Parathyroid adenoma (tissue), 2 donors: ENCODE data around the gene ADAMTS3.

ENCODE experiments used
- H2AFZ ChIP-seq: fragments of 300-600 bp; sonication (generic); one replicate; pipeline ENCODE4 v1.7.0; 2017; ENCODE audit warnings: antibody characterized with exemption, mild to moderate bottlenecking
- H3K27ac ChIP-seq: fragments of 300-600 bp; sonication (generic); one replicate; pipeline ENCODE4 v1.7.0; 2017
- H3K27me3 ChIP-seq: fragments of 300-600 bp; sonication (generic); one replicate; pipeline ENCODE4 v1.7.0; 2017; ENCODE audit warnings: low read length; ENCODE audit not compliant: control insufficient read depth, insufficient read depth
- H3K36me3 ChIP-seq: fragments of 300-600 bp; sonication (generic); one replicate; pipeline ENCODE4 v1.7.0; 2017; ENCODE audit warnings: low read length; ENCODE audit not compliant: control insufficient read depth, insufficient read depth
- H3K4me1 ChIP-seq: fragments of 300-600 bp; sonication (generic); one replicate; pipeline ENCODE4 v1.7.0; 2017; ENCODE audit warnings: control low read depth
- H3K4me2 ChIP-seq: fragments of 300-600 bp; sonication (generic); one replicate; pipeline ENCODE4 v1.7.0; 2017; ENCODE audit warnings: low read length
- H3K4me3 ChIP-seq: fragments of 300-600 bp; sonication (generic); one replicate; pipeline ENCODE4 v1.7.0; 2017; ENCODE audit warnings: low read depth, low read length
- H3K79me2 ChIP-seq: fragments of 300-600 bp; sonication (generic); one replicate; pipeline ENCODE4 v1.7.0; 2017; ENCODE audit warnings: control low read depth
- H3K9ac ChIP-seq: fragments of 300-600 bp; sonication (generic); one replicate; pipeline ENCODE4 v1.7.0; 2017; ENCODE audit warnings: mild to moderate bottlenecking
- H3K9me3 ChIP-seq: fragments of 300-600 bp; sonication (generic); one replicate; pipeline ENCODE4 v1.7.0; 2017; ENCODE audit warnings: low read length; ENCODE audit not compliant: control insufficient read depth
- CTCF ChIP-seq: fragments of 300-600 bp; sonication (generic); IDR thresholded peaks from one replicate; pipeline ENCODE4 v1.7.0; 2017; ENCODE audit warnings: antibody characterized with exemption, mild to moderate bottlenecking
- donor health status: primary hyperparathyroidism.

Gene ADAMTS3

GRCh38 chr4:72274251-72274650 is 294.8 kb downstream of the ADAMTS3 start:
- no peak overlapping the region for H3K4me3 ChIP-seq
- H3K4me2 ChIP-seq: no peak overlapping the region
- no peak overlapping the region for H3K9ac ChIP-seq
- H2AFZ ChIP-seq: no peak overlapping the region
- no peak for TF ChIP-seq CTCF
- no peaks in the 10 kb centered on the region for H3K4me1 ChIP-seq
- no peaks in the 10 kb centered on the region for H3K9me3 ChIP-seq
- no peaks in the 10 kb centered on the region for H3K36me3 ChIP-seq
- no peaks in the 10 kb centered on the region for H3K79me2 ChIP-seq
- H3K27me3 ChIP-seq: no peaks in the 10 kb centered on the region
- no peak overlapping the region for H3K27ac ChIP-seq

- Histone ChIP-seq H3K9me3 (no peaks in the 10 kb centered on the region), H3K79me2 (no peaks in the 10 kb centered on the region), H3K27ac (no peak overlapping the region), H3K27me3 (no peaks in the 10 kb centered on the region), H2AFZ (no peak overlapping the region), H3K4me1 (no peaks in the 10 kb centered on the region), H3K4me3 (no peak overlapping the region), H3K9ac (no peak overlapping the region), H3K4me2 (no peak overlapping the region), H3K36me3 (no peaks in the 10 kb centered on the region)
- TF ChIP-seq CTCF: no peak
Measured at GRCh38 chr4:72255269-72255668, 313.8 kb downstream of the ADAMTS3 start.

- no peaks in the 10 kb centered on the region for H3K4me1 ChIP-seq
- no peaks in the 10 kb centered on the region for H3K9me3 ChIP-seq
- H3K27ac ChIP-seq: no peak overlapping the region
- H3K9ac ChIP-seq: no peak overlapping the region
- H3K4me2 ChIP-seq: no peak overlapping the region
- no peaks in the 10 kb centered on the region for H3K27me3 ChIP-seq
- no peaks in the 10 kb centered on the region for H3K36me3 ChIP-seq
- H3K79me2 ChIP-seq: no peaks in the 10 kb centered on the region
- TF ChIP-seq CTCF: no peak
- no peak overlapping the region for H3K4me3 ChIP-seq
- no peak overlapping the region for H2AFZ ChIP-seq
Measured at GRCh38 chr4:72243641-72244040, 325.4 kb downstream of the ADAMTS3 start.

- Histone ChIP-seq H2AFZ (no peak overlapping the region), H3K27ac (no peak overlapping the region), H3K4me2 (no peak overlapping the region), H3K4me3 (no peak overlapping the region), H3K9ac (no peak overlapping the region), H3K79me2 (no peaks in the 10 kb centered on the region), H3K9me3 (no peaks in the 10 kb centered on the region), H3K36me3 (no peaks in the 10 kb centered on the region), H3K4me1 (no peaks in the 10 kb centered on the region), H3K27me3 (no peaks in the 10 kb centered on the region)
- TF ChIP-seq CTCF: no peak
Measured at GRCh38 chr4:72239487-72240116, 329.4 kb downstream of the ADAMTS3 start.
